BE2C (cell line): ENCODE data around the gene GALNT2.

Experiments used
- DNase-seq: peaks from one replicate; pipeline ENCODE4 v3.0.0-alpha.2; 2020
- H3K27me3 ChIP-seq: fragments of 250-450 bp; sonication (Bioruptor Pico); 2 replicates; pipeline ENCODE4 v1.5.1; 2020; ENCODE audit warnings: mild to moderate bottlenecking
- H3K36me3 ChIP-seq: fragments of 250-450 bp; sonication (Bioruptor Pico); 2 replicates; pipeline ENCODE4 v1.5.1; 2020; ENCODE audit warnings: mild to moderate bottlenecking
- H3K4me1 ChIP-seq: fragments of 250-450 bp; sonication (Bioruptor Pico); 2 replicates; pipeline ENCODE4 v1.5.1; 2020
- H3K4me3 ChIP-seq: 2 replicates; pipeline ENCODE4 v1.5.1; 2011; ENCODE audit warnings: low read depth, low read length
- H3K9me3 ChIP-seq: fragments of 250-450 bp; sonication (Bioruptor Pico); 2 replicates; pipeline ENCODE4 v1.5.1; 2020
- CTCF ChIP-seq: IDR thresholded peaks from 2 replicates; pipeline ENCODE4 v1.5.1; 2012; ENCODE audit warnings: mild to moderate bottlenecking, low read depth, low read length

GALNT2 gene

GRCh38 chr1:230196077-230196476 is 129.0 kb downstream of the GALNT2 start:
- Histone ChIP-seq H3K4me3 (no peak overlapping the region), H3K27me3 (no peaks in the 10 kb centered on the region), H3K4me1 (no peaks in the 10 kb centered on the region; the same call in 1 of the 2 replicates), H3K36me3 (no peaks in the 10 kb centered on the region), H3K9me3 (no peaks in the 10 kb centered on the region)
- no peak for DNase-seq
- no peak for TF ChIP-seq CTCF

GRCh38 chr1:230197644-230198567 is 130.9 kb downstream of the GALNT2 start:
- no peaks in the 10 kb centered on the region for H3K9me3 ChIP-seq
- TF ChIP-seq CTCF = no peak
- no peaks in the 10 kb centered on the region for H3K27me3 ChIP-seq
- no peak for DNase-seq
- H3K4me3 ChIP-seq = no peak overlapping the region
- H3K4me1 ChIP-seq = no peaks in the 10 kb centered on the region; the same call in 1 of the 2 replicates
- no peaks in the 10 kb centered on the region for H3K36me3 ChIP-seq

GRCh38 chr1:230199034-230199433 is 132.0 kb downstream of the GALNT2 start:
- H3K4me1 ChIP-seq = no peaks in the 10 kb centered on the region
- H3K27me3 ChIP-seq = no peaks in the 10 kb centered on the region
- peaks cover 8% of the 10 kb centered on the region for H3K36me3 ChIP-seq
- TF ChIP-seq CTCF = no peak
- DNase-seq = no peak
- no peaks in the 10 kb centered on the region for H3K9me3 ChIP-seq
- no peak overlapping the region for H3K4me3 ChIP-seq

DNA sequence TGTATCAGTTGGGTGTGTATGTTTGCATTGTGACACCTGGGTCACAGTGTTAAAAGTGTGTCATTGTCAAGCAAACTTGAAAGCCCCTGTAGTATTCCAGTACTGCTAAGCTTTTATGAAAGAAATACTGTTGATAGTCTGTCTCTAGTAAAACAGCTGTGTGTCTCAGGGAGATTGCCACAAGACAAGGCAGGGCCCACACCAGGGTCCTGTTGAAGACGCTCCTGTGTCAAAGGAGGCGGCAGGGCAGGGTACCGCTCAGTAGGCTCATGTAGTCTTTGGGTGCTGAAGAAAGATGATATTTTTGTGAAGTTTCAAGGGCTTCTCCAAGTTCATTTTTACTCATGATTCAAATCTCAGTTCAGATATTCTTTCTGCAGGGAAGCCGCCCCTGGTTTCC is 132.5 kb downstream of the GALNT2 start:
- no peaks in the 10 kb centered on the region for H3K4me1 ChIP-seq
- H3K36me3 ChIP-seq = peaks cover 13% of the 10 kb centered on the region
- TF ChIP-seq CTCF = no peak
- no peak overlapping the region for H3K4me3 ChIP-seq
- no peak for DNase-seq
- no peaks in the 10 kb centered on the region for H3K27me3 ChIP-seq
- H3K9me3 ChIP-seq = no peaks in the 10 kb centered on the region

DNA sequence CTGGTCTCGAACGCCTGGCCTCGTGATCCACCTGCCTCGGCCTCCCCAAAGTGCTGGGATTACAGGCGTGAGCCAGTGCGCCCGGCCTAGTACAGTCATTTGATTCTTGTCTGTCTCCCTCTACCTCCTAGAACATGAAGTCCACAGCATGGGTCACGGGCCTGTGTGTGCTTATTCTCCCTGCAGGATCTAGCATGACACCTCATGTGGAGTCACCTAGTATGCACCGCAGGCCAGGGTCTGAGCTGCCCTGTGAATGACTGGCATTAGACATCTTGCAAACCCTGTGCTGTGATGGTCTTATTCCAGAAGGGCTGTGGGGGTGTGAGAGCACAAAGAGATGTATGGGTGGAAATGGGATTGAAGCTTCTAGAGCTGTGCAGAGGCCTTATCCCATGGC is 133.2 kb downstream of the GALNT2 start:
- no peak for DNase-seq
- H3K36me3 ChIP-seq = peaks cover 18% of the 10 kb centered on the region
- no peaks in the 10 kb centered on the region; the same call in 1 of the 2 replicates for H3K4me1 ChIP-seq

More for the DNA sequence above, 133.2 kb downstream of the GALNT2 start:
- H3K27me3 ChIP-seq = no peaks in the 10 kb centered on the region
- no peaks in the 10 kb centered on the region for H3K9me3 ChIP-seq
- no peak for TF ChIP-seq CTCF
- H3K4me3 ChIP-seq = no peak overlapping the region
